Liver (tissue), 9 donors: ENCODE data around the gene CCDC187. TPM values are rescaled to one million over a fixed set of nuclear protein-coding genes. Genes with fewer than 3 reads are reported as not detected.

Experiments
- DNase-seq: peaks from one replicate; pipeline ENCODE4 v3.0.0-alpha.2; 2017; ENCODE audit warnings: low spot score
- H3K27ac ChIP-seq, 2 donors: one replicate each; pipeline ENCODE4 v1.7.0; 2013; ENCODE audit warnings: inconsistent platforms in 2 of 2, low read length in 2 of 2, control low read depth in 1 of 2, low read depth in 1 of 2, mild to moderate bottlenecking in 1 of 2
- H3K27me3 ChIP-seq, 4 donors: one replicate each; pipeline versions ENCODE4 v1.6.1 to v1.7.0; 2013; ENCODE audit warnings: low read length in 3 of 4, inconsistent platforms in 1 of 4, mild to moderate bottlenecking in 1 of 4, moderate library complexity in 1 of 4; ENCODE audit not compliant: control insufficient read depth in 4 of 4, insufficient read depth in 4 of 4
- H3K36me3 ChIP-seq, 4 donors: one replicate each; pipeline versions ENCODE4 v1.6.1 to v1.7.0; 2013; ENCODE audit warnings: low read length in 3 of 4, mild to moderate bottlenecking in 3 of 4, low read depth in 1 of 4, moderate library complexity in 1 of 4; ENCODE audit not compliant: control insufficient read depth in 4 of 4, insufficient read depth in 3 of 4
- H3K4me1 ChIP-seq, 4 donors: one replicate each; pipeline versions ENCODE4 v1.6.1 to v1.7.0; 2013; ENCODE audit warnings: low read length in 3 of 4, mild to moderate bottlenecking in 3 of 4, moderate library complexity in 1 of 4; ENCODE audit not compliant: control insufficient read depth in 4 of 4, insufficient read depth in 4 of 4
- H3K4me3 ChIP-seq, 3 donors: one replicate each; pipeline versions ENCODE4 v1.6.1 to v1.7.0; 2013; ENCODE audit warnings: low read length in 3 of 3, control low read depth in 1 of 3, low read depth in 1 of 3, mild to moderate bottlenecking in 1 of 3
- H3K9ac ChIP-seq, 2 donors: one replicate each; pipeline ENCODE4 v1.7.0; 2013; ENCODE audit warnings: low read length in 2 of 2, mild to moderate bottlenecking in 2 of 2, moderate library complexity in 2 of 2, control low read depth in 1 of 2, low read depth in 1 of 2
- H3K9me3 ChIP-seq, 4 donors: one replicate each; pipeline versions ENCODE4 v1.6.1 to v1.7.0; 2013; ENCODE audit warnings: low read length in 3 of 4; ENCODE audit not compliant: control insufficient read depth in 4 of 4
- CTCF ChIP-seq: fragments of 150-350 bp; IDR thresholded peaks from 2 replicates; pipeline ENCODE4 v1.5.1; 2017; ENCODE audit warnings: improper control_type of control experiment, low read depth, low read length; ENCODE audit not compliant: missing input control
- EGR1 ChIP-seq, 2 donors: IDR thresholded peaks; 2 replicates each; pipeline ENCODE4 v1.6.1; 2016 to 2018; ENCODE audit warnings: antibody characterized with exemption in 2 of 2, low read depth in 2 of 2
- FOXA1 ChIP-seq: IDR thresholded peaks from 2 replicates; pipeline ENCODE4 v1.6.1; 2016; ENCODE audit warnings: antibody characterized with exemption
- FOXA2 ChIP-seq: IDR thresholded peaks from 2 replicates; pipeline ENCODE4 v1.6.1; 2016; ENCODE audit warnings: antibody characterized with exemption
- GABPA ChIP-seq, 2 donors: IDR thresholded peaks in 1 of 2; conservative IDR thresholded peaks in 1 of 2; 2 replicates each; pipeline ENCODE4 v1.6.1; 2016; ENCODE audit warnings: antibody characterized with exemption in 2 of 2, mild to moderate bottlenecking in 1 of 2, moderate library complexity in 1 of 2
- HNF4A ChIP-seq, 2 donors: conservative IDR thresholded peaks; 2 replicates each; pipeline ENCODE4 v1.6.1; 2016; ENCODE audit warnings: antibody characterized with exemption in 2 of 2, mild to moderate bottlenecking in 2 of 2
- HNF4G ChIP-seq: IDR thresholded peaks from 2 replicates; pipeline ENCODE4 v1.6.1; 2016; ENCODE audit warnings: antibody characterized with exemption
- JUND ChIP-seq, 2 donors: IDR thresholded peaks; 2 replicates each; pipeline ENCODE4 v1.6.1; 2016; ENCODE audit warnings: antibody characterized with exemption in 2 of 2
- NR2F2 ChIP-seq: IDR thresholded peaks from 2 replicates; pipeline ENCODE4 v1.6.1; 2016; ENCODE audit warnings: antibody characterized with exemption
- RAD21 ChIP-seq, 2 donors: IDR thresholded peaks; 2 replicates each; pipeline ENCODE4 v1.6.1; 2016; ENCODE audit warnings: antibody characterized with exemption in 2 of 2, mild to moderate bottlenecking in 2 of 2
- RXRA ChIP-seq, 2 donors: IDR thresholded peaks; 2 replicates each; pipeline ENCODE4 v1.6.1; 2017 to 2018; ENCODE audit warnings: antibody characterized with exemption in 2 of 2, mild to moderate bottlenecking in 1 of 2
- SP1 ChIP-seq: IDR thresholded peaks from 2 replicates; pipeline ENCODE4 v1.6.1; 2018; ENCODE audit warnings: antibody characterized with exemption, mild to moderate bottlenecking
- YY1 ChIP-seq: IDR thresholded peaks from 2 replicates; pipeline ENCODE4 v1.6.1; 2016; ENCODE audit warnings: antibody characterized with exemption, mild to moderate bottlenecking
- WGBS: extraction: QIAGEN DNeasy Blood & Tissue Kit; methylation state at CpG from one replicate; pipeline ENCODE4 v1.1.7; 2013; 5-methylcytosine and 5-hydroxymethylcytosine counted together
- polyA plus RNA-seq, 2 donors: library from polyadenylated mRNA; stranded (reverse) in 1 of 2; unstranded in 1 of 2; fragments of 200-250 nt in 1 of 2; fragments of >200 nt in 1 of 2; fragmentation: Nextera tagmentation in 1 of 2; extraction: Ambion mirVana in 1 of 2; gene quantifications; one replicate each; pipeline versions ENCODE4 v1.2.1 to v1.2.3, GENCODE V29; 2013 to 2015
- total RNA-seq, 2 donors: library from RNA; depleted of rRNA; stranded (reverse); fragments of >200 nt; gene quantifications; one replicate each; pipeline ENCODE4 v1.2.3, GENCODE V29; 2014
- TF ChIP-seq, protein P1 (sequence below): IDR thresholded peaks from 2 replicates; pipeline ENCODE4 v1.6.1; 2016; ENCODE audit warnings: antibody characterized with exemption
- TF ChIP-seq, protein P2 (sequence below): IDR thresholded peaks from 2 replicates; pipeline ENCODE4 v1.6.1; 2016; ENCODE audit warnings: antibody characterized with exemption, mild to moderate bottlenecking
- TF ChIP-seq, protein P3 (sequence below): IDR thresholded peaks from 2 replicates; pipeline ENCODE4 v1.6.1; 2016; ENCODE audit warnings: antibody characterized with exemption
- donor health status: healthy.
- donor health status: healthy.
- donor health status: healthy.
- donor health status: healthy.
- donor health status: healthy.

CCDC187 gene
- total and polyA plus RNA-seq, 4 donors: 0.05 TPM; not detected in 3

- Histone ChIP-seq H3K36me3 (no peaks in the 10 kb centered on the region), H3K4me1 (peaks cover 0 to 5% (median 4%) of the 10 kb centered on the region in 4 donors), H3K27me3 (peaks cover 0 to 2% (median 0%) of the 10 kb centered on the region in 4 donors), H3K9ac (no peak overlapping the region), H3K4me3 (no peak overlapping the region), H3K27ac (no peak overlapping the region), H3K9me3 (no peaks in the 10 kb centered on the region)
- WGBS: 84% methylated on average over 6 of the region's 6 CpGs
- TF ChIP-seq HNF4G (no peak), YY1 (no peak), HNF4A (conservative IDR thresholded peaks at IDR 0.05) (no peak), RAD21 (IDR thresholded peaks at IDR 0.05) (no peak), NR2F2 (no peak), CTCF (no peak), EGR1 (IDR thresholded peaks at IDR 0.05; ENCODE audit: low read depth in 2 of 2) (no peak), FOXA2 (no peak), JUND (IDR thresholded peaks at IDR 0.05) (no peak), GABPA (IDR thresholded peaks at IDR 0.05 in 1 of 2, conservative IDR thresholded peaks at IDR 0.05 in 1 of 2) (no peak), FOXA1 (no peak)
- TF ChIP-seq, protein P1, sequence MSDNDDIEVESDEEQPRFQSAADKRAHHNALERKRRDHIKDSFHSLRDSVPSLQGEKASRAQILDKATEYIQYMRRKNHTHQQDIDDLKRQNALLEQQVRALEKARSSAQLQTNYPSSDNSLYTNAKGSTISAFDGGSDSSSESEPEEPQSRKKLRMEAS: no peak
- TF ChIP-seq, protein P2, sequence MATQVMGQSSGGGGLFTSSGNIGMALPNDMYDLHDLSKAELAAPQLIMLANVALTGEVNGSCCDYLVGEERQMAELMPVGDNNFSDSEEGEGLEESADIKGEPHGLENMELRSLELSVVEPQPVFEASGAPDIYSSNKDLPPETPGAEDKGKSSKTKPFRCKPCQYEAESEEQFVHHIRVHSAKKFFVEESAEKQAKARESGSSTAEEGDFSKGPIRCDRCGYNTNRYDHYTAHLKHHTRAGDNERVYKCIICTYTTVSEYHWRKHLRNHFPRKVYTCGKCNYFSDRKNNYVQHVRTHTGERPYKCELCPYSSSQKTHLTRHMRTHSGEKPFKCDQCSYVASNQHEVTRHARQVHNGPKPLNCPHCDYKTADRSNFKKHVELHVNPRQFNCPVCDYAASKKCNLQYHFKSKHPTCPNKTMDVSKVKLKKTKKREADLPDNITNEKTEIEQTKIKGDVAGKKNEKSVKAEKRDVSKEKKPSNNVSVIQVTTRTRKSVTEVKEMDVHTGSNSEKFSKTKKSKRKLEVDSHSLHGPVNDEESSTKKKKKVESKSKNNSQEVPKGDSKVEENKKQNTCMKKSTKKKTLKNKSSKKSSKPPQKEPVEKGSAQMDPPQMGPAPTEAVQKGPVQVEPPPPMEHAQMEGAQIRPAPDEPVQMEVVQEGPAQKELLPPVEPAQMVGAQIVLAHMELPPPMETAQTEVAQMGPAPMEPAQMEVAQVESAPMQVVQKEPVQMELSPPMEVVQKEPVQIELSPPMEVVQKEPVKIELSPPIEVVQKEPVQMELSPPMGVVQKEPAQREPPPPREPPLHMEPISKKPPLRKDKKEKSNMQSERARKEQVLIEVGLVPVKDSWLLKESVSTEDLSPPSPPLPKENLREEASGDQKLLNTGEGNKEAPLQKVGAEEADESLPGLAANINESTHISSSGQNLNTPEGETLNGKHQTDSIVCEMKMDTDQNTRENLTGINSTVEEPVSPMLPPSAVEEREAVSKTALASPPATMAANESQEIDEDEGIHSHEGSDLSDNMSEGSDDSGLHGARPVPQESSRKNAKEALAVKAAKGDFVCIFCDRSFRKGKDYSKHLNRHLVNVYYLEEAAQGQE: no peak
- DNase-seq: no peak
Measured at GRCh38 chr9:136279471-136279870, 24.4 kb downstream of the CCDC187 start.

- Histone ChIP-seq H3K9ac (no peak overlapping the region), H3K36me3 (no peaks in the 10 kb centered on the region), H3K9me3 (no peaks in the 10 kb centered on the region), H3K4me1 (peaks cover 0 to 5% (median 4%) of the 10 kb centered on the region in 4 donors), H3K27ac (no peak overlapping the region), H3K27me3 (peaks cover 0 to 2% (median 0%) of the 10 kb centered on the region in 4 donors), H3K4me3 (no peak overlapping the region)
- DNase-seq: no peak
- WGBS: 91% methylated on average over 1 of the region's 1 CpG
- TF ChIP-seq HNF4G (no peak), GABPA (IDR thresholded peaks at IDR 0.05 in 1 of 2, conservative IDR thresholded peaks at IDR 0.05 in 1 of 2) (no peak), SP1 (no peak)
Measured at GRCh38 chr9:136278894-136279293, 25.0 kb downstream of the CCDC187 start.

GRCh38 chr9:136278221-136278620 is 25.7 kb downstream of the CCDC187 start:
- Histone ChIP-seq H3K9me3 (no peaks in the 10 kb centered on the region), H3K4me1 (peaks cover 0 to 1% (median under 1%) of the 10 kb centered on the region in 4 donors), H3K9ac (no peak overlapping the region), H3K36me3 (no peaks in the 10 kb centered on the region), H3K27me3 (peaks cover 0 to 2% (median 0%) of the 10 kb centered on the region in 4 donors), H3K27ac (no peak overlapping the region), H3K4me3 (no peak overlapping the region)
- WGBS: 82% methylated on average over 9 of the region's 9 CpGs
- no peak for DNase-seq
- TF ChIP-seq, protein P2: no peak
- TF ChIP-seq RXRA (IDR thresholded peaks at IDR 0.05): no peak
- TF ChIP-seq, protein P3, sequence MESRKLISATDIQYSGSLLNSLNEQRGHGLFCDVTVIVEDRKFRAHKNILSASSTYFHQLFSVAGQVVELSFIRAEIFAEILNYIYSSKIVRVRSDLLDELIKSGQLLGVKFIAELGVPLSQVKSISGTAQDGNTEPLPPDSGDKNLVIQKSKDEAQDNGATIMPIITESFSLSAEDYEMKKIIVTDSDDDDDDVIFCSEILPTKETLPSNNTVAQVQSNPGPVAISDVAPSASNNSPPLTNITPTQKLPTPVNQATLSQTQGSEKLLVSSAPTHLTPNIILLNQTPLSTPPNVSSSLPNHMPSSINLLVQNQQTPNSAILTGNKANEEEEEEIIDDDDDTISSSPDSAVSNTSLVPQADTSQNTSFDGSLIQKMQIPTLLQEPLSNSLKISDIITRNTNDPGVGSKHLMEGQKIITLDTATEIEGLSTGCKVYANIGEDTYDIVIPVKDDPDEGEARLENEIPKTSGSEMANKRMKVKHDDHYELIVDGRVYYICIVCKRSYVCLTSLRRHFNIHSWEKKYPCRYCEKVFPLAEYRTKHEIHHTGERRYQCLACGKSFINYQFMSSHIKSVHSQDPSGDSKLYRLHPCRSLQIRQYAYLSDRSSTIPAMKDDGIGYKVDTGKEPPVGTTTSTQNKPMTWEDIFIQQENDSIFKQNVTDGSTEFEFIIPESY: no peak
